ENCODE measurements around the gene CRELD2.

Gene CRELD2

GRCh38 chr22:49887064-49887451 is 31.4 kb upstream of the CRELD2 start:
- no peak for DNase-seq (ENCODE audit: low read depth in 2 of 2)

GRCh38 chr22:49887702-49888101 is 30.7 kb upstream of the CRELD2 start:
- no peak for DNase-seq (ENCODE audit: low read depth in 2 of 2)

- DNase-seq (ENCODE audit: low read depth in 2 of 2): no peak
Measured at GRCh38 chr22:49889071-49889470, 29.4 kb upstream of the CRELD2 start.

GRCh38 chr22:49892226-49892899 is 26.1 kb upstream of the CRELD2 start:
- DNase-seq (ENCODE audit: low read depth in 2 of 2): no peak

GRCh38 chr22:49893025-49893424 is 25.4 kb upstream of the CRELD2 start:
- DNase-seq (ENCODE audit: low read depth in 2 of 2): no peak

- no peak for DNase-seq (ENCODE audit: low read depth in 2 of 2)
Measured at GRCh38 chr22:49894322-49895054, 23.9 kb upstream of the CRELD2 start.

- DNase-seq (ENCODE audit: low read depth in 2 of 2): no peak
Measured at GRCh38 chr22:49896201-49896600, 22.2 kb upstream of the CRELD2 start.

- no peak for DNase-seq (ENCODE audit: low read depth in 2 of 2)
Measured at GRCh38 chr22:49897015-49897684, 21.3 kb upstream of the CRELD2 start.

GRCh38 chr22:49899530-49899929 is 18.9 kb upstream of the CRELD2 start:
- DNase-seq (ENCODE audit: low read depth in 2 of 2): no peak

- DNase-seq (ENCODE audit: low read depth in 2 of 2): no peak
Measured at GRCh38 chr22:49900441-49901230, 17.8 kb upstream of the CRELD2 start.

- DNase-seq (ENCODE audit: low read depth in 2 of 2): no peak
Measured at GRCh38 chr22:49901457-49901856, 17.0 kb upstream of the CRELD2 start.

- DNase-seq (ENCODE audit: low read depth in 2 of 2): no peak
Measured at GRCh38 chr22:49903322-49904039, 15.0 kb upstream of the CRELD2 start.

- no peak for DNase-seq (ENCODE audit: low read depth in 2 of 2)
Measured at GRCh38 chr22:49904040-49904369, 14.4 kb upstream of the CRELD2 start.

- DNase-seq (ENCODE audit: low read depth in 2 of 2): no peak
Measured at GRCh38 chr22:49905465-49905864, 13.0 kb upstream of the CRELD2 start.

GRCh38 chr22:49906071-49906798 is 12.2 kb upstream of the CRELD2 start:
- DNase-seq (ENCODE audit: low read depth in 2 of 2): no peak

GRCh38 chr22:49906799-49907290 is 11.6 kb upstream of the CRELD2 start:
- DNase-seq (ENCODE audit: low read depth in 2 of 2): no peak

GRCh38 chr22:49907807-49908206 is 10.6 kb upstream of the CRELD2 start:
- DNase-seq (ENCODE audit: low read depth in 2 of 2): no peak

- DNase-seq (ENCODE audit: low read depth in 2 of 2): no peak
Measured at GRCh38 chr22:49909476-49910205, 8.8 kb upstream of the CRELD2 start.

GRCh38 chr22:49910229-49911155 is 7.9 kb upstream of the CRELD2 start:
- DNase-seq (ENCODE audit: low read depth in 2 of 2): no peak

Data from activated CD4-positive, alpha-beta T cell treated with anti-CD3 and anti-CD28 coated beads for 24 hours (primary cell).